HG03159 (cell line): ENCODE results near the gene ATP9B.

Experiments used
- ATAC-seq: cut with Tn5 transposase; IDR thresholded peaks from one replicate; pipeline ENCODE4 v1.9.1; 2021; ENCODE audit warnings: mild to moderate bottlenecking, moderate library complexity; ENCODE audit not compliant: unreplicated experiment

The ATP9B gene

DNA sequence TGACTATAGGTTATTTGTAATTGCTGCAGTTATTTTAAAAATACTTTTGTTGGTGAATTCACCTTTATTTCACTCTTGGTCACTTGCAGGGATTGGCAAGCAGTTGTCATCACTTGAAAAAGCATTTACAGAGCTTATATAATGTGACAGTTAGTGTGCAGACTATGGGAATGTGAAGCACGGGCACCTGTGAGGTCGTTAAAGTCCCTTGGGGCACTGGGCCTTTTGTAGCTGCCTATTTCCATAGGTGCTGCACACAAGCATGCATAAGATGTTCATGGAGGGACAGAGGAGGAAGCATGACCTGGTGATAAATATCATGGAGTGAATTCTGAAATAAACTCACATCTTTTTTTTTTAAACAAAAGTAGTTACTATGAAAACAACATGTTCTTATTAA, 124.6 kb downstream of the ATP9B start:
- no peak for ATAC-seq

- no peak for ATAC-seq
These were observed 126.8 kb downstream of the ATP9B start for GRCh38 chr18:79195716-79196683.

DNA sequence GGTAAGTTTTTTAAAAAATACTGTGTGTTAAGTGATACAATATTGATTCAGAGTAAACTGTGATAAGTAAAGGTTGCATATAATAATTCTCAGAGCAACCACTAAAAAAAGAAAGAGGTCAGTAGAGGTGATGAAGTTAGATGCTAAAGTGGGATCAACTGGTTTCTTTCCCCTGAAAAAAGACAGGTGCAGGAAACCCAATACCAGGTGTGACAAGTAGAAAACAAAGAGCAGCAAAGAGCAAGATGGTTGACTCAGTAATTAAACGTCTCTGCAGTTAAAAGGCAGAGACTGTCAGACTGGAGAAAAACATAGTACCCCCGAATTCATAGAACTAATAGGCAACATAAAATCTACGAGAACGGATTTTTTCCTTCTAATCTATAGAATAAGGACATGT, 128.3 kb downstream of the ATP9B start:
- no peak for ATAC-seq

GRCh38 chr18:79199691-79200374, 130.6 kb downstream of the ATP9B start:
- no peak for ATAC-seq

DNA sequence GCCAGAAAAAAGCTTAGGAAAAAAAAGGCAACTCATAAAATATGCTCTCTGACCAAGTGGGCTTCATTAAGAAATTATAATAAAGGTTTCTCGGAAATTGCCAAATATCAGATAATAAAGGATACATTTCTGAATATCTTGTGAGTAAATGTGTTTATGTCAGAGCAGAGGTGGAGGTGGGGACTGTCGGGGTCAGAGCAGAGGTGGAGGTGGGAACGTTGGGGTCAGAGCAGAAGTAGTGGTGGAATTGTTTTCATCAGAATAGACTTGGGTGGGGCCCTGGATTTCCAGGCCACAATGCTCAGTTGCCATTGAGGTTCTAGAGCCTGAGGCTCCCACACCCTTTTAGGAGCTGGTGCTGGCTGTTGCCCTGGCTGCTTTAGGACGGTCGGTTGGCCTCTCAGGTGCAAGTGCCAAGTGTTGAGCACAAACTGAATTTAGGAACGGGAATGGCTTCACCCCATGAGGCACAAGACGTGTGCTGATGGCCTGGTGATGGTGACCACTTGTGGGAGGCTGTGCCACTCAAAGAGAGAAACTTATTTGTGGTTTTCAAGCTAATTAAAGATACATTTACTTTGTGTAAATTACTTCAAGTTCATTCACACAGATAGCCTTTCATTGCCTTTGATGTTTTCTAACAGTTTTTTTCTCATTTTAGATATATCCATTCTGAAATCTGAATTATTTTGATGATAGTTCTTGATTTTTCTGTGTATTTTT, 131.5 kb downstream of the ATP9B start:
- ATAC-seq = peak; percentile 58

DNA sequence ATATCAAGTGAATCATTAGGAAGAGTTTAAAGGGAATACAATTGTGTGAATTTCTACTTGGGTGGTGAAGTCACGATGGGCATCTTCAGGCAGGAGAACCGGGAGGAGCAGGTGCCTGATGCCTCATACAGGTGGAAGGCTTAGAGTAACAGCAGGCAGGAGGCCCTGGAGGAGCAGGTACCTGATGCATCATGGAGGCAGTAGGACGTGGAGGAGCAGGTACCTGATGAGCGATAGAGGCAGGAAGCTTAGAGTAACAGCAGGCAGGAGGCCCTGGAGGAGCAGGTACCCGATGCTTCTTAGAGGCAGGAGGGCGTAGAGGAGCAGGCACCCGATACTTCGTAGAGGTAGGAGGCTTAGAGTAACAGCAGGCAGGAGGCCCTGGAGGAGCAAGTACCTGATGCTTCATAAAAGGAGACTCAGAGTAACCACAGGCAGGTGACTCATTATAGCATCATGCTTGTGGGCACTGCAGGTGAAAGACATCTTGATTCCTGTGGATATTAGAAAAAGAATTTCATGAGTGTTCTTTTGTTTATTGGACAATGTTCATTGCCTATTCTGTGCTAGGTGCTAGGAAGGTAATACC, 133.9 kb downstream of the ATP9B start:
- no peak for ATAC-seq

DNA sequence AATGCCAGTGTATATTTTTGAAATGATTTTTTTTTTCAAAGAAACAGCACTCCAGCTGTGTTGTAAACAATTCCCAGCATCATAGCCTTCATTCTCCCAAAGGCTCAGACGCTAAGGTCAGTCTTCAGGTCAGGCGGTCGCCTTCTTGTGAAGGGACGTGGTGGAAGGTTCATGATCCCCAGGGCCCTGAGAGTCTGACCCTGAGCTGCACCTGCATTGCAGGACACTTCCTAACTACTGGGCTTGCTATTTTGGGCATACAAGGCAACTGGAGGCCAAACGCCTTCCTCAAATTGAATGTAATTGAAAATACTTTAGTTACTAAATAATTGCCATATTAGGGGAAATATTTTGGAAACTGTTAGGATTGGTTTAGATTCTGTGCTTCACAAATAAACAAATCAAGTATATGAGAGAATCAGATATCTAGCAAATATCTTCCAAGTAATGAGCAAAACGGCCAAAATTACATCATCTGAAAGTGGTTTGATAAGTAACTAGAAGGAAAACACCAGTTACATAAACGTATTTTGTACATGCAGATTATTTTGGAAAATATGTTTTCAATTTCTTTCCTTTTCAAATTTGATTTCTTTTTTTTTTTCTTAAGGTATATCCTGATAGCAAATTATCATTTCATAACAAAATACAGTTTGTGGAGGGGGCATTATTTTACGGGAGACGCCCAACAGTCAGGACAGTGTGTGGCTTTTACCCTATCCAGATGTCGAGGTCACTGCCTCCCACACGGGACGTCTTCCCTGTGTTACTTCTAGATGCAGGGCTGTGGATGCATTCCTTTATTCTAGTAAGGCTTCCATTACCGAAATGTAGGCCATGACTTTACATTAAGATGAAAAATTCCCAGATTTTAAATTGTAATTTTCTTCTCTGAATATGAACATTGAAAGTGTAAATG, 136.0 kb downstream of the ATP9B start:
- no peak for ATAC-seq

GRCh38 chr18:79206444-79206843, 137.2 kb downstream of the ATP9B start:
- no peak for ATAC-seq

GRCh38 chr18:79208906-79209305, 139.7 kb downstream of the ATP9B start:
- ATAC-seq = no peak

GRCh38 chr18:79210002-79210910, 141.1 kb downstream of the ATP9B start:
- ATAC-seq = no peak

DNA sequence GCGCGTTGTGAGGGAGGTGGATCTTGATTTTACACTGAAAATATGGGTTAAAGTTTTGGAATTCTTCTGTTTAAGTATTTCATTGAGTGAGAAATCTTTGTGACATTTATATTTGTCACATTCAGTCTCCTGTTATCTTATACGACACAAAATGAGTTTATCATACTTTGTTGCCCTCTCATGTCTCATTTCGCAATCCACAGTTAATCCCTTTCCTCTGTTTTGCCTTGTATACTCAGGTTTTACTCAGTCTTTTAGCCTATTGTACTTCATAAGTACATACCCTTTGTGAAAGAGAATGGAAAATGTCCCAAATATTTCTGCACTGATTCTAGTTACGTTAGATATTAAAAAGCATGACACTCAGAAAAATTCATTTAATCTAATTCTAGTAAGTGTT, 142.7 kb downstream of the ATP9B start:
- no peak for ATAC-seq

- ATAC-seq = no peak
These were observed 144.9 kb downstream of the ATP9B start for GRCh38 chr18:79214056-79214455.

DNA sequence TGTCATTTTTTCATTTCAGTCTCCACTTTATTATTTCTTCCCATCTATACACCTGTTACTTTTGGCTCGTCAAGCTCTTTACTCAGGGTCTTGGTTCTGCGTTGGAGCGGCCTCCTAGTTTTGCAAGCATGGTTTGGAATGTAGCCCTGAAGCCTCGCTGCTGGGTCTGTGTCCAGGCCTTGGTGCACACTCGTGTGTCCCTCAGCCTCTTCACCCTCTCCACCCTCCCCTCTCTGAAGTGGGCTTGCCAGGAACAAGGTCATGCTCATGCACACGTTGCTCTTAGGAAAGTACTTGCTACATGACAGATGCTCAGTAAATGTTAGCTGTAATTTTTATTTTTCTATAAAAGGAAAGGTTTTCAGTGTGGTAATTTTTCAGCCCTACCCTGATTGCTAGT, 147.0 kb downstream of the ATP9B start:
- no peak for ATAC-seq

DNA sequence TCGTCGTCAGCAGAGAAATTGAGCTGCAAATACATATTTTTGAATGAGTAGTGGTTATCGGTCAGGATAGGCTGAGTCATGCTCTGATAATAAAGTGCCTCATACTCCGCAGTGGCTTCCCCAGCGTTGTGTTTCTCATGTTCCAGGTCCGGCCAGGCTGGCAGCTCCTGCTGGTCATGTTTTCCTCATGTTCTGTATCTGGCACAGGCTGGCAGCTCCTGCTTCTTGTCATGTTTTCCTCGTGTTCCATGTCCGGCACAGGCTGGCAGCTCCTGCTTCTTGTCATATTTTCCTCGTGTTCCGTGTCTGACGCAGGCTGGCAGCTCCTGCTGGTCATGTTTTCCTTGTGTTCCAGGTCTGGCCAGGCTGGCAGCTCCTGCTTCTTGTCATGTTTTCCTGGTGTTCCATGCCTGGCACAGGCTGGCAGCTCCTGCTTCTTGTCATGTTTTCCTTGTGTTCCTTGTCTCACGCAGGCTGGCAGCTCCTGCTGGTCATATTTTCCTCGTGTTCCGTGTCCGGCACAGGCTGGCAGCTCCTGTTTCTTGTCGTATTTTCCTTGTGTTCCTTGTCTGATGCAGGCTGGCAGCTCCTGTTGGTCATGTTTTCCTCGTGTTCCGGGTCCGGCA, 148.9 kb downstream of the ATP9B start:
- no peak for ATAC-seq

DNA sequence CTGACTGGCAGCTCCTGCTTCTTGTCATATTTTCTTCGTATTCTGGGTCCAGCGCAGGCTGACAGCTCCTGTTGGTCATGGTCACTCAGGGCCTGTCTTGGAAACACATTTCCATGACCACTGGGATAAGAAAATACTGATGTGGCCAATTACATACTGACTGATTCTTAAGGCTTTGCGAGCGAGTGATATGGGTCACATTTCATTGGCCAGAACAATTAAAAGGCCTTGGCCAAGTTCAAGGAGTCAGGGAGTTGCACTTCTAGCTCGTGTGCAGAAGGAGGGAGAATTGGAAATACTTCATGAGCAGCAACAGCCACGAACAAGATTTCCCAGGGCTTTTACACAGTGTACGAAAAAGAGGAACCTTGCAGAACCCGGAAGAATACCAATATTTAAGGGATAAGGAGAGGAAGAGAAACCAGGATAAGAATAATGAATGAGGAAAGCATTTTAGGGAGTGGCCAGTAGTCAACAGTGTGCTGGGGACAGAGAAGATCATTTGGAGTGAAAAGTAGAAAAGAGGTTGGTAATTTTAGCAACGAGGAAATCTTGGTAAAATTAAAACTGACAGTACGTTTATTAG, 149.5 kb downstream of the ATP9B start:
- no peak for ATAC-seq

DNA sequence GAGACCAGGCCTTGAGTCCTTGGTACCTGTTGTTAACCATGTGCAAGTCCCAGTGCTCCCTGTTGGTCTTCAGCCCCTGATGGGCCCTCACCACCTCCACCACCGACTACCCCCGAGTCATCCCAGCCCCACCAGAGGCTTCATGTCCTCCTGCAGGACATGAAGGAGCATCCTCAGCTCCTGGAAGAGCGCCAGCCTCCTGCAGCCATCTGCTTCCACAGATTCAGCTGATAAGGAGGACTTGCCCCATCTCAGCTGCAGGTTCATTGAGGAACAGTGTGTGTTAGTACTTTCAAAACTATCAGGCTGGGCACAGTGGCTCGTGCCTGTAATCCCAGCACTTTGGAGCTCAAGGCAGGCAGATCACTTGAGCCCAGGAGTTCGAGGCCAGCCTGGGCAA, 151.9 kb downstream of the ATP9B start:
- ATAC-seq = no peak

- ATAC-seq = no peak
These were observed 153.6 kb downstream of the ATP9B start for GRCh38 chr18:79222790-79223189.

DNA sequence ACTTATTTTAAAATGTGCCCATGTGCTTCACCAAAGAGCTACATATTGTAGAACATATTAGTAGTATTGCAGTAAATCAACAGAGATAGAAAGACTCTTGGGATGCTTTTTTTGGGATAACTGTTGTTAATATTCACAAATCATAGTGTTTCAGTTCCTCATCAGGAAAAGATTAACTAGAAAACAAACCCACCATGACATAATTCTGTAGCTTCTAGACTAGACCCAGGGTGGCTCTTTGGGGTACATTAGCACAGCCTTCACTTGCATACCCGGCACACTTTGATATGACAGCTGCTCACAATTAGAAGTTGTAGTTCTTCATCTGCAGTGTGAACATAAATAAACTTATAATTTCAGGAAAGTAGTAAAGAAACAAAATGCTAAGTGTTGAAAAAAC, 154.2 kb downstream of the ATP9B start:
- ATAC-seq = no peak
